Measurements from ENCODE around the gene NKX2-8. TPM values are rescaled to one million over a fixed set of nuclear protein-coding genes. Genes with fewer than 3 reads are reported as not detected.

The NKX2-8 gene
- total and polyA plus RNA-seq, 11 donors, result not detected

DNA sequence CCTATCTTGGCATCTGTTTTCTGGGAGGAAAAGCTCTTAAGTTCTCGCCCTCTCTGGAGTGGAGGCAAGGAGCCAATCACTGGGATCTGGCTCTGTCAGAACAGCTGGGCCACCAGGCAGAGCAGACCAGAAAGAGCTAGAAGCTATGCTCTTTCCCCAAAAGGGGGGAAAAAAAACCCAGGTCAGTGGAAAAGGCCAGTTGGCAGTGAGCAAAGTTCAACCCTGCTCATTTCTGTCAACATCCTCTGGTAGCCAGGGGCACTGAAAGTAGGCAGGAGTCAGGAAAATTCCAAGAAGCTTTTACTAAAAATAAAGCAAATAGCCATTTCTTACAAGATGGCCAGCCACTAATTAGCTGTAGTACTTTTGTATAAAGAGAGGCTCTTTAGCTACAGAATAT lies 42.6 kb upstream of the NKX2-8 start:
- H3K4me1 ChIP-seq, result no peaks in the 10 kb centered on the region
- H3K9me3 ChIP-seq, result peaks cover 0 to 18% (median 0%) of the 10 kb centered on the region in 12 donors
- TF ChIP-seq POLR2A (IDR thresholded peaks at IDR 0.05), result no peak
- TF ChIP-seq, protein P1, sequence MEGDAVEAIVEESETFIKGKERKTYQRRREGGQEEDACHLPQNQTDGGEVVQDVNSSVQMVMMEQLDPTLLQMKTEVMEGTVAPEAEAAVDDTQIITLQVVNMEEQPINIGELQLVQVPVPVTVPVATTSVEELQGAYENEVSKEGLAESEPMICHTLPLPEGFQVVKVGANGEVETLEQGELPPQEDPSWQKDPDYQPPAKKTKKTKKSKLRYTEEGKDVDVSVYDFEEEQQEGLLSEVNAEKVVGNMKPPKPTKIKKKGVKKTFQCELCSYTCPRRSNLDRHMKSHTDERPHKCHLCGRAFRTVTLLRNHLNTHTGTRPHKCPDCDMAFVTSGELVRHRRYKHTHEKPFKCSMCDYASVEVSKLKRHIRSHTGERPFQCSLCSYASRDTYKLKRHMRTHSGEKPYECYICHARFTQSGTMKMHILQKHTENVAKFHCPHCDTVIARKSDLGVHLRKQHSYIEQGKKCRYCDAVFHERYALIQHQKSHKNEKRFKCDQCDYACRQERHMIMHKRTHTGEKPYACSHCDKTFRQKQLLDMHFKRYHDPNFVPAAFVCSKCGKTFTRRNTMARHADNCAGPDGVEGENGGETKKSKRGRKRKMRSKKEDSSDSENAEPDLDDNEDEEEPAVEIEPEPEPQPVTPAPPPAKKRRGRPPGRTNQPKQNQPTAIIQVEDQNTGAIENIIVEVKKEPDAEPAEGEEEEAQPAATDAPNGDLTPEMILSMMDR (IDR thresholded peaks at IDR 0.05), result no peak
- no peaks in the 10 kb centered on the region for H3K36me3 ChIP-seq
- H3K27ac ChIP-seq, result no peak overlapping the region
- WGBS, 4 donors, result 76 to 91% (median 82%) methylated on average over 1 of the region's 1 CpG
- ATAC-seq (no peak), DNase-seq (no peak)
- peaks cover 0 to 48% (median 0%) of the 10 kb centered on the region in 9 donors for H3K27me3 ChIP-seq
- no peak overlapping the region for H3K4me3 ChIP-seq
- intact Hi-C loops (cut with DNase I), result no loop called here

DNA sequence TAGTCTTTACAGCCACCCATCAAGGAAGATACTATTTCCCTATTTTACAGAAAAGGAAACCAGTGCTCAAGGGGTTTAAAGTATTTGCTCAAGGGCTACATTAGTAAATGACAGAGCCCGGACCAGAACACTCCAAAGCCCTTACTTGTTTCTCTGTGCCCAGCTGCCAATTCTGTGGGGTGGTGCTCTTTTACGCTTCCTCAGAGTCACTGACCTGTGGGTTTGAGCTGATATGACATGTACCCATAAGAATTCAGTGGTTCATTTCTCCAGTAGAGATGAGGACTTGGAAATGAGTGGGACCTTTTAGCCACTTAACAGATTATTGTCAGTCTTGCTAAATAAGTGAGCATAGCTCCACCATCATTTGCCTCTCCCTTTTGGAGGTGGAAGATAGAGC lies 37.4 kb upstream of the NKX2-8 start:
- peaks cover 0 to 18% (median 0%) of the 10 kb centered on the region in 12 donors for H3K9me3 ChIP-seq
- no peaks in the 10 kb centered on the region for H3K36me3 ChIP-seq
- DNase-seq (no peak), ATAC-seq (no peak)
- no peak overlapping the region for H3K27ac ChIP-seq
- no peak overlapping the region for H3K4me3 ChIP-seq
- 77 to 91% (median 85%) methylated on average over 2 of the region's 2 CpGs for WGBS, 4 donors
- TF ChIP-seq POLR2A (IDR thresholded peaks at IDR 0.05), result no peak
- TF ChIP-seq, protein P1 (IDR thresholded peaks at IDR 0.05), result no peak
- intact Hi-C loops (cut with DNase I), result no loop called here
- peaks cover 0 to 24% (median 0%) of the 10 kb centered on the region in 9 donors for H3K27me3 ChIP-seq
- no peaks in the 10 kb centered on the region for H3K4me1 ChIP-seq

DNA sequence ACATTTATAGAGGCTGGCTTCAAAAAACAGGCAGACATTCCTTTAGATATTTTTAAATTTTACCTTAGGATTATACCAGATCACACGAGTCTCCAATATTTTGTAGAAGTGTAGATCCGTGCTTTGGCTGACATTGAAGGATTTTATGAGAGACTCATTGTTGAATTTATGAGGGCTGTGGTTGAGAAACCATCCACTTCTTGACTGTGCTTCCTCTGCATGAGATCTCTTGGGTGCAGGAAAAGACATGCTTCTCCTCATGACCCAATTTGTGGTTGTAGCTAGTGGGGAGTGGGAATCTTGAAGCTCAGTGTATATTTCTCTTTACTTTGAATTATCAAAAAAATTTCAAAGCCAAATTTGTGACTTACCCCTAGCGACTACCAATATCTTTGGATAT lies 36.7 kb upstream of the NKX2-8 start:
- WGBS, 4 donors, result 73 to 85% (median 79%) methylated on average over 3 of the region's 3 CpGs
- DNase-seq, result no peak
- Histone ChIP-seq H3K36me3 (no peaks in the 10 kb centered on the region), H3K9me3 (peaks cover 0 to 18% (median 0%) of the 10 kb centered on the region in 12 donors), H3K27ac (no peak overlapping the region), H3K27me3 (peaks cover 0 to 18% (median 0%) of the 10 kb centered on the region in 9 donors), H3K4me3 (no peak overlapping the region), H3K4me1 (no peaks in the 10 kb centered on the region)
- TF ChIP-seq POLR2A (IDR thresholded peaks at IDR 0.05), result no peak
- TF ChIP-seq, protein P1 (IDR thresholded peaks at IDR 0.05), result no peak
- ATAC-seq, result no peak
- intact Hi-C loops (cut with DNase I), result no loop called here

DNA sequence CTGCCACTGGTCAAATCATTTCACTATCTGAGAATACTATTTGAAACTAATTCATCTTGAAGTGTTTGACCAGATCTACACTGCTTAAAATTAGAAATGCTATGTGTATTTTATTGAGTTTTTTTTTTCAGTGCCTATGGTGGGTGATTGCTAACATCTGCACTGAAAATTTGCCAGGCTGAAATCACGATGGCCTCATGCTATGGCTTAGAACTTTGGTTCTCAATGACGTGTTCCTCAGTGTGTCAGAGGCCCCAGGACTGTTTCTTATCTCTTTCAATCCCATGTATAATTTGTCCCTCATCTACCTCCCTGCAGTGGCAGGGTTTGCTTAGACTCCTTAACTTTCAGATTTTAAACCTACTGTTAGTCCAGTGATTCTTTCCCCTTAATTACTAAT lies 36.2 kb upstream of the NKX2-8 start:
- 30 to 45% (median 44%) methylated on average over 2 of the region's 2 CpGs for WGBS, 4 donors
- no peak for DNase-seq
- TF ChIP-seq, protein P1 (IDR thresholded peaks at IDR 0.05), result no peak
- no peak overlapping the region for H3K4me3 ChIP-seq
- no peaks in the 10 kb centered on the region for H3K4me1 ChIP-seq
- H3K36me3 ChIP-seq, result no peaks in the 10 kb centered on the region
- intact Hi-C loops (cut with DNase I), result no loop called here
- H3K27ac ChIP-seq, result no peak overlapping the region
- no peak for ATAC-seq
- peaks cover 0 to 18% (median 0%) of the 10 kb centered on the region in 12 donors for H3K9me3 ChIP-seq
- peaks cover 0 to 19% (median 0%) of the 10 kb centered on the region in 9 donors for H3K27me3 ChIP-seq
